ENCODE data around the gene SMAD3. TPM values are rescaled to one million over a fixed set of nuclear protein-coding genes. Genes with fewer than 3 reads are reported as not detected.
"Not testable (repeated sequence)": the region's sequence is repeated elsewhere in the genome, so short reads cannot be mapped to it uniquely, and the experiment has no call there.

SMAD3 gene
- polyA plus RNA-seq, 2 donors: 24.8 to 51.5 TPM

DNA sequence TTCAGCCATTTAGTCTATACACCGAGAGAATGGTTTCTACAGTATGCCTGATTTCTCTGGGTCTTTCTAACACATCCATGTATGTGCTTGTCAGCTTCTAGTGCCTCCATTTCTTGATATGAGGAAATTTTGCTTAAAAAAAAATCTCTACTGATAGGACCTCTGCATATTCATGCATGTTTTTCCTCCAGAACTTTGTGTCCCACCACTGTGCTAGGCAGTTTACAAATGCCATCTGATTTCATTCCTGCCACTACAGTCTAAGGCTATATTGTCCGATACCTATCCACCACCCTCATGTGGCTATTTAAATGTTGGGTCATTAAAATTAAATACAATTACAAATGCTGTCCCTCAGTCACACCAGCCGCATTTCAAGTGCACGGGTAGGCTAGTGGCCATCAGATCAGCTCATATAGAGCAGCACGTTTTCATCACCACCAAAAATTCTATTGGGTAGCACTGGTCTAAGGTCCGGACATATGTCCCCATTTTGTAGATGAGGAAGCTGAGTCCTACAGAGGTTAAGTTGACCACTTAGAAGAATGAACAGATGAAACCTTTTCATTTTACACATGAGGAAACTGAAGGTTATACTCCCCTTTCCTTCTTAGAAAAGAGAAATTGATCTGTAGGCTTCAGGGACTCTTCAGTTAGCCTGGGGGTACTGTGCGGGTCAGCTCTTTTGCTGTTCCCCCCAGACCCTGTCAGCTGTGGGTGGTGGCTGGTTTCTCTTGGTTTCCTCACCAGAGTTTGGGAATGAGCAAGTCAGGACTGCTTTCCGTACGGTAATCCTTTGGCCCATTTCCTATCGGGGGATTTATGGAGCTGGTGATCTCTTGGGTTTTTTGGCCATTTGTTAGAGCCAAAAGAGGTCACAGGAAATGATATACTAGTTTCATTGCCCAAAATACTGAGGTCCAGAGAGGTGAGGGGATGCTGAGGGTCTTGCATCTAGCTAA lies 56.5 kb downstream of the SMAD3 start:
- peak overlapping the region; percentile 97 to 98 for H3K27ac ChIP-seq (ENCODE audit: low read depth in 2 of 2, low read length in 1 of 2)
- H3K4me3 ChIP-seq (ENCODE audit: low read depth in 1 of 2, low read length in 2 of 2): peak overlapping the region in 1 of 2 donors; percentile 27
- H3K4me1 ChIP-seq (ENCODE audit: control insufficient read depth in 2 of 2, insufficient read depth in 2 of 2, low read length in 1 of 2): peaks cover 7 to 49% of the 10 kb centered on the region in 2 donors
- no peaks in the 10 kb centered on the region for H3K27me3 ChIP-seq (ENCODE audit: control insufficient read depth in 1 of 2, insufficient read depth in 2 of 2, low read length in 2 of 2)
- no peaks in the 10 kb centered on the region for H3K9me3 ChIP-seq (ENCODE audit: control insufficient read depth in 2 of 2, insufficient read depth in 1 of 2, low read depth in 1 of 2, low read length in 1 of 2)
- no peaks in the 10 kb centered on the region for H3K36me3 ChIP-seq (ENCODE audit: control insufficient read depth in 2 of 2, insufficient read depth in 2 of 2, low read length in 1 of 2)
- WGBS, 2 donors: 55 to 68% methylated on average over 10 of the region's 10 CpGs

DNA sequence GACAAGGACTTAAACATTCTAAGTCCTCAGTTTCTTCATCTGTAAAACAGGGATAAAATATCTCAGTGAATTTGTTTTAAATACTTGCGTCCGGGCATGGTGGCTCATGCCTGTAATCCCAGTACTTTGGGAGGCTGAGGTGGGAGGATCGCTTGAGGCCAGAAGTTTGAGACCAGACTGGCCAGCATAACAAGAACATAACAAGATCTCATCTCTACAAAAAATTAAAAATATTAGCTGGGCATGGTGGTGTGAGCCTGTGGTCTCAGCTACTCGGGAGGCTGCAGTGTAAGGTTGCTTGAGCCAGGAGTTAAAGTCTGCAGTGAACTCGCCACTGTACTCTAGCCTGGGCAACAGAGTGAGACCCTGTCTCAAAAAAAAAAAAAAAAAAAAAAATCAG lies 57.4 kb downstream of the SMAD3 start:
- H3K36me3 ChIP-seq (ENCODE audit: control insufficient read depth in 2 of 2, insufficient read depth in 2 of 2, low read length in 1 of 2); H3K27me3 ChIP-seq (ENCODE audit: control insufficient read depth in 1 of 2, insufficient read depth in 2 of 2, low read length in 2 of 2); H3K9me3 ChIP-seq (ENCODE audit: control insufficient read depth in 2 of 2, insufficient read depth in 1 of 2, low read depth in 1 of 2, low read length in 1 of 2); H3K4me3 ChIP-seq (ENCODE audit: low read depth in 1 of 2, low read length in 2 of 2): not testable (repeated sequence)
- H3K4me1 ChIP-seq (ENCODE audit: control insufficient read depth in 2 of 2, insufficient read depth in 2 of 2, low read length in 1 of 2): peaks cover 7 to 50% of the 10 kb centered on the region in 2 donors
- H3K27ac ChIP-seq (ENCODE audit: low read depth in 2 of 2, low read length in 1 of 2): peak overlapping the region in 1 of 2 donors; percentile 79
- WGBS, 2 donors: 76 to 82% methylated on average over 5 of the region's 5 CpGs

DNA sequence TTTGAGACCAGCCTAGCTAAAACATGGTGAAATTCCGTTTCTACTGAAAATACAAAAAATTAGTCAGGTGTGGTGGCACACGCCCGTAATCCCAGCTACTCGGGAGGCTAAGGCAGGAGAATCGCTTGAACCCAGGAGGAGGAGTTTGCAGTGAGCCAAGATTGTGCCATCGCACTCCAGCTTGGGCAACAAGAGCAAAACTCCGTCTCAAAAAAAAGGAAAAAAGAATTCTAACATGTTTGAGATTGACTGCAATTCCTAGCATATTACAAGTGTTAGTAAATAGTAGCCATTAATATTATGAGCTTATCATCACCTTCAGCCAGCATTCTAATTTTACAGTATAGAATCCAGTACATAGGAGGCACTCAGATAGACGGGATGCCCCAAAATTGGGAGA lies 57.9 kb downstream of the SMAD3 start:
- not testable (repeated sequence) for H3K9me3 ChIP-seq (ENCODE audit: control insufficient read depth in 2 of 2, insufficient read depth in 1 of 2, low read depth in 1 of 2, low read length in 1 of 2); H3K36me3 ChIP-seq (ENCODE audit: control insufficient read depth in 2 of 2, insufficient read depth in 2 of 2, low read length in 1 of 2); H3K27me3 ChIP-seq (ENCODE audit: control insufficient read depth in 1 of 2, insufficient read depth in 2 of 2, low read length in 2 of 2); H3K4me3 ChIP-seq (ENCODE audit: low read depth in 1 of 2, low read length in 2 of 2)
- Histone ChIP-seq H3K27ac (ENCODE audit: low read depth in 2 of 2, low read length in 1 of 2) (peak overlapping the region in 1 of 2 donors; percentile 79), H3K4me1 (ENCODE audit: control insufficient read depth in 2 of 2, insufficient read depth in 2 of 2, low read length in 1 of 2) (peaks cover 7 to 49% of the 10 kb centered on the region in 2 donors)
- WGBS, 2 donors: 84 to 87% methylated on average over 8 of the region's 8 CpGs

DNA sequence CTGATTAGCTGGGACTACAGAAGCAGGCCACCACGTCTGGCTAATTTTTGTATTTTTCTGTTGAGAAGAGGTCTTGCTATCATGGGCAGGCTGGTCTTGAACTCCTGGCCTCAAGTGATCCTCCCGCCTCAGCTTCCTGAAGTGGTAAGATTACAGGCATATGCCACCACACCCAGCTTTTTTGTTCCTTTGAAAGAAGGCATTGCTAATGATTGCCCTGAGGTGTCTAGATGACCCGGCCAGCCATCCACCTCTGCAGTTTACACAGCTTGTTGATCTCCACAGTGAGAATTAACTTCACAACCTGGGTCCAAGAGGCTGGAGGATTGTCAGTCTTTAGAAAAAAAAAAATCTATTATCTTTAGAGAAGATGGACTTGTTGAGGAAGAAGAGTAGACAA lies 58.7 kb downstream of the SMAD3 start:
- 48 to 59% methylated on average over 3 of the region's 3 CpGs for WGBS, 2 donors
- Histone ChIP-seq H3K27me3 (ENCODE audit: control insufficient read depth in 1 of 2, insufficient read depth in 2 of 2, low read length in 2 of 2) (no peaks in the 10 kb centered on the region), H3K4me1 (ENCODE audit: control insufficient read depth in 2 of 2, insufficient read depth in 2 of 2, low read length in 1 of 2) (peaks cover 7 to 42% of the 10 kb centered on the region in 2 donors), H3K27ac (ENCODE audit: low read depth in 2 of 2, low read length in 1 of 2) (peak overlapping the region; percentile 88 to 90), H3K4me3 (ENCODE audit: low read depth in 1 of 2, low read length in 2 of 2) (no peak overlapping the region), H3K9me3 (ENCODE audit: control insufficient read depth in 2 of 2, insufficient read depth in 1 of 2, low read depth in 1 of 2, low read length in 1 of 2) (no peaks in the 10 kb centered on the region), H3K36me3 (ENCODE audit: control insufficient read depth in 2 of 2, insufficient read depth in 2 of 2, low read length in 1 of 2) (peaks cover 0 to 3% of the 10 kb centered on the region in 2 donors)

DNA sequence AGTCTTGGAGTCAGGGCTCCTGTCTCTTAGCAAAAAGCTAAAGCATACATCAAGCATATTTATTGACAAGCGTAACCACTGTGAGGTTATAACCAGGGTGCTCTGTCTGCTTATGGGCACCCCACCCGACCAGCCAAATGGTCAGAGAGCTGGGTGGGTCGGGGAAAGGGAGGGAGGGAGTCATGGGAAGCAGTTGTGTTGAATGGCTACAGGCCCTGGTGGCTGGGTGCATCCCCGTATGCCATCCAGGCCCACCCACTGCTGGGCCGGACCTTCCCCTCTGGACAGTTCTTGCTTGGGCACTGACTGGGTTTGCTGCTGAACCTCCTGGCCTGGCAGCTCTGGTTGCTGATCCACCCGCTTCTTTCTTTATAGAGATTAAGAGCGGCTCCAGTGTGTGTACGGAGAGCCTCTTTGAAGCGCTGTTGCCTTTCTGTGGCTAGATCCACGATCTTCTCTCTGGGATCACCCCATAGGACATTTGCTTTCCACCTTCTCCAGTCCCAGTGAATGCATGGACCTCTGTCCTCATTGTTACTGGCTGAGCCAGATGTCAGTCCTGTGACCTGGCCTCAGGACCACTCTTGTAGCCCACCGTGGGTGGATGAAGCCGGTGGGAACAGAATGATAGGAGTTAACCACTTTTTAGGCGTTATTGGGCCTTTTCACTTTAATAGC lies 59.6 kb downstream of the SMAD3 start:
- Histone ChIP-seq H3K36me3 (ENCODE audit: control insufficient read depth in 2 of 2, insufficient read depth in 2 of 2, low read length in 1 of 2) (peaks cover 0 to 3% of the 10 kb centered on the region in 2 donors), H3K27ac (ENCODE audit: low read depth in 2 of 2, low read length in 1 of 2) (peak overlapping the region; percentile 90 to 92), H3K4me3 (ENCODE audit: low read depth in 1 of 2, low read length in 2 of 2) (no peak overlapping the region), H3K4me1 (ENCODE audit: control insufficient read depth in 2 of 2, insufficient read depth in 2 of 2, low read length in 1 of 2) (peaks cover 5 to 41% of the 10 kb centered on the region in 2 donors), H3K9me3 (ENCODE audit: control insufficient read depth in 2 of 2, insufficient read depth in 1 of 2, low read depth in 1 of 2, low read length in 1 of 2) (no peaks in the 10 kb centered on the region), H3K27me3 (ENCODE audit: control insufficient read depth in 1 of 2, insufficient read depth in 2 of 2, low read length in 2 of 2) (no peaks in the 10 kb centered on the region)
- WGBS, 2 donors: 41 to 58% methylated on average over 13 of the region's 13 CpGs

DNA sequence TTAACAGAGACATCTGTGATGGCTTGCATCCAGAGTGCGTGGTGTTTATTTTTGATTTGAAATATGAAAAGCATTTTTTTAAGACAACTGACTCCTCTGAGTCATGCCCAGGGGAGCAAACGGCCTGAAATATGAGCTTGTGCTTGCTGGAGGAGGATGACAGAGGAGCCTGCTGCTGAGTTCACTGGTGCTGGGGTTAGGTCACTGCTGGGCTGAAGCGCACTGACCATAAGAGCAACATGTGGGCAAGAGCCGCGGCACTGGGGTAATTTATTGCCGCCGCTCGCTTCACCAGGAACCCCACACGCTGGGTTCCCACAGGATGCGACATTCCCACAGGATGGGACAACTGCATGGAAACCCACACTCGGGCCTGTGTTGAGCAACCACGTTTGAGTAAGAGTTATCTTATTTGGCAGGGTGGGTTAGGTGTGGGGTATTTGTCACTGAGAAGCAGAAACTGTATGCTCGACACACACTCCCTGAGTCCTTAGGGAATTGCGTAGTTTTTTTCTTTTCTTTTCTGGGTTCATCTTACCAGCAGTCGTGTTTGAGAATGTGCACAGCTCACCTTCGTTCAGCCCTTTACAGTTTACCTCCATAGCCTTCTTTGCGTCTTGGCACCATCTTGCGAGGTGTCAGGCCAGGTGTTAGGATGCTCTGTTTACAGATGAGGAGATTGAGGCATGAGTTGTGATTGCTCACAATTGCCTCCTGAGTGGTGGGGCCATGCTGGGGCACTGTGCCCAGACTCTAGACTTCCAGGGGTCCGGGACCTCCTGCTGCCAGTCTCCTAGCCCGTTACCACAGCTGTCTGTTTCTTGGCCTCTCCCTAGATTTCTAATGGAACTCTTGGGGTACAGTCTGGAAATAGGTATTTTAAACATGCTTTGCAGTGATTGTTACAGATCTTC lies 60.4 kb downstream of the SMAD3 start:
- peaks cover 0 to 3% of the 10 kb centered on the region in 2 donors for H3K36me3 ChIP-seq (ENCODE audit: control insufficient read depth in 2 of 2, insufficient read depth in 2 of 2, low read length in 1 of 2)
- peak overlapping the region in 1 of 2 donors; percentile 13 for H3K4me3 ChIP-seq (ENCODE audit: low read depth in 1 of 2, low read length in 2 of 2)
- peaks cover 5 to 44% of the 10 kb centered on the region in 2 donors for H3K4me1 ChIP-seq (ENCODE audit: control insufficient read depth in 2 of 2, insufficient read depth in 2 of 2, low read length in 1 of 2)
- H3K27ac ChIP-seq (ENCODE audit: low read depth in 2 of 2, low read length in 1 of 2): peak overlapping the region; percentile 90 to 92
- no peaks in the 10 kb centered on the region for H3K27me3 ChIP-seq (ENCODE audit: control insufficient read depth in 1 of 2, insufficient read depth in 2 of 2, low read length in 2 of 2)
- WGBS, 2 donors: 37 to 51% methylated on average over 20 of the region's 20 CpGs
- no peaks in the 10 kb centered on the region for H3K9me3 ChIP-seq (ENCODE audit: control insufficient read depth in 2 of 2, insufficient read depth in 1 of 2, low read depth in 1 of 2, low read length in 1 of 2)

DNA sequence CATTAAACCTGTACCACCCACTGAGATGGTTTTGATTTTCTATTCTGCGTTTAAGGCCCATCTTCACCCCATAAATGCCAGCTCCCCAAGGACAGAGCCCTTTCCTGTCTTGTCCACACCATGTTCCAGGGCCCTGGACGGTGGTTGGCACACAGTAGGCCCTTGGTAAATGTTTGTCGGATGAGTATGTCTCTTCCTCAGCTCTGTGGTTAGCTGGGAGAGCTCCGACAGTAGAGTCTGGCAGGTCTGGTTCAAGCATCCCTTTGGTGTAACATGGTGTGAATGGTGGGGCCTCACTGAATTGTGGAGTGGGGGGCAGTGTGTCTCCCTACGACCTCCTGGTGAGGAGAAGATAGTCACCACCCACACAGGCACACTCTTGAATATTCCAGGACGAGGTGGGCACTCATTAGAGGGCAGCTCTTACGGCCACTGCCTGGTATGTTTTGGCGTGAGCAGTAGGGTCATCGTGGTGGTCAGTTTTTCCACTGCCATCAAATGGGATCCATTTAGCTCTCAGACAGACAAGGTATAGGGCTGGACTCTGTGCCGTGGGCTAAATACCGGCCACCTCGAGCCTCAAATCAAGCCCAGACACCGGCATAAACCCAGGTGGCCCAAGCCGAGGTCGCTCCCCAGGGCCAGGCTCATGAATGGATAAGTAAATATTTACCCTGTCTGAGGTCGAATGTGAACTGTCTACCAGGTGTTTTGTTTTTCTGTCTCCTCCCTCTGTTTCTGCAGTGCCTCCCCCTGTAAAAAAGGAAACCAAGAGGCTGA lies 61.3 kb downstream of the SMAD3 start:
- Histone ChIP-seq H3K27me3 (ENCODE audit: control insufficient read depth in 1 of 2, insufficient read depth in 2 of 2, low read length in 2 of 2) (no peaks in the 10 kb centered on the region), H3K27ac (ENCODE audit: low read depth in 2 of 2, low read length in 1 of 2) (peak overlapping the region; percentile 90 to 92), H3K9me3 (ENCODE audit: control insufficient read depth in 2 of 2, insufficient read depth in 1 of 2, low read depth in 1 of 2, low read length in 1 of 2) (no peaks in the 10 kb centered on the region), H3K4me1 (ENCODE audit: control insufficient read depth in 2 of 2, insufficient read depth in 2 of 2, low read length in 1 of 2) (peaks cover 9 to 41% of the 10 kb centered on the region in 2 donors), H3K4me3 (ENCODE audit: low read depth in 1 of 2, low read length in 2 of 2) (no peak overlapping the region), H3K36me3 (ENCODE audit: control insufficient read depth in 2 of 2, insufficient read depth in 2 of 2, low read length in 1 of 2) (peaks cover 0 to 3% of the 10 kb centered on the region in 2 donors)
- 70 to 77% methylated on average over 16 of the region's 16 CpGs for WGBS, 2 donors

DNA sequence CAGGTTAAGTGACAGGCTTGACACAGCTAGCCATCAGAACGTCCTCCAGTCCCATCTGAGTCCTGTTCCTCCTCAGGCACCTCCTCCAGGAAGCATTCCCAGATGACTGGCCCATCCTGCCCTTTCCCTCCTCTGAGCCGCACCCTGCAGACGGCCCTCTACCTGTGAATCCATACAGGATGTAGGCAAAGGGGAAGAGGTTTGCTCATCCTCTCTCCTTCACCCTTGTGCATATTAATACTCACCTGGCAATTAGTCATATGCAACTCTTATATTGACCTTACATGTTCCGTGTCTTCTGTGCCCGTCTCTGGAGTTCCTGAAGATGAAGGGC lies 61.9 kb downstream of the SMAD3 start:
- Histone ChIP-seq H3K36me3 (ENCODE audit: control insufficient read depth in 2 of 2, insufficient read depth in 2 of 2, low read length in 1 of 2) (peaks cover 0 to 3% of the 10 kb centered on the region in 2 donors), H3K9me3 (ENCODE audit: control insufficient read depth in 2 of 2, insufficient read depth in 1 of 2, low read depth in 1 of 2, low read length in 1 of 2) (no peaks in the 10 kb centered on the region), H3K4me3 (ENCODE audit: low read depth in 1 of 2, low read length in 2 of 2) (no peak overlapping the region), H3K4me1 (ENCODE audit: control insufficient read depth in 2 of 2, insufficient read depth in 2 of 2, low read length in 1 of 2) (peaks cover 9 to 44% of the 10 kb centered on the region in 2 donors), H3K27me3 (ENCODE audit: control insufficient read depth in 1 of 2, insufficient read depth in 2 of 2, low read length in 2 of 2) (no peaks in the 10 kb centered on the region), H3K27ac (ENCODE audit: low read depth in 2 of 2, low read length in 1 of 2) (peak overlapping the region; percentile 90 to 92)
- WGBS, 2 donors: 58 to 60% methylated on average over 5 of the region's 5 CpGs
